CD4-positive, alpha-beta memory T cell (primary cell): ENCODE data around the gene GNPTAB. TPM values are rescaled to one million over a fixed set of nuclear protein-coding genes. Genes with fewer than 3 reads are reported as not detected.
"Not testable (repeated sequence)": the region's sequence is repeated elsewhere in the genome, so short reads cannot be mapped to it uniquely, and the experiment has no call there.

Experiments used
- CTCF ChIA-PET: fragments of 350-600 bp; sonication (Branson Sonifier 250); formaldehyde crosslinking; loops from one replicate; lab custom pipeline; 2021; ENCODE audit warnings: inconsistent platforms; ENCODE audit not compliant: partially characterized antibody; lab: Charles Lee
- POLR2A ChIA-PET: fragments of 350-600 bp; sonication (Branson Sonifier 250); formaldehyde crosslinking; loops from one replicate; lab custom pipeline; 2021; ENCODE audit not compliant: partially characterized antibody; lab: Charles Lee
- DNase-seq, 5 donors: peaks; one replicate each; pipeline versions ENCODE4 v3.0.0 to v3.0.0-alpha.2; 2020 to 2022; ENCODE audit warnings: mixed read lengths in 1 of 5
- H3K27ac ChIP-seq: one replicate; pipeline ENCODE4 v1.7.0; 2013; ENCODE audit warnings: low read depth, low read length
- H3K27me3 ChIP-seq: 2 replicates; pipeline ENCODE4 v1.7.0; 2013; ENCODE audit warnings: mild to moderate bottlenecking, low read length, moderate library complexity; ENCODE audit not compliant: insufficient read depth
- H3K36me3 ChIP-seq: 2 replicates; pipeline ENCODE4 v1.7.0; 2013; ENCODE audit warnings: mild to moderate bottlenecking, low read length, moderate library complexity; ENCODE audit not compliant: insufficient read depth
- H3K4me1 ChIP-seq: 2 replicates; pipeline ENCODE4 v1.7.0; 2013; ENCODE audit warnings: mild to moderate bottlenecking, low read length, moderate library complexity; ENCODE audit not compliant: insufficient read depth
- H3K4me3 ChIP-seq, 2 donors: one replicate each; pipeline ENCODE4 v1.7.0; 2013; ENCODE audit warnings: low read length in 2 of 2, mild to moderate bottlenecking in 1 of 2
- H3K9me3 ChIP-seq, 2 donors: one replicate each; pipeline ENCODE4 v1.7.0; 2013; ENCODE audit warnings: low read length in 2 of 2, control low read depth in 1 of 2; ENCODE audit not compliant: control insufficient read depth in 1 of 2
- H3K27ac Mint-ChIP-seq, 7 donors: one replicate each; pipeline ENCODE4 v1.8.0; 2020 to 2021; ENCODE audit warnings: mixed read lengths in 7 of 7, mild to moderate bottlenecking in 6 of 7, inconsistent platforms in 3 of 7, moderate library complexity in 3 of 7
- H3K27me3 Mint-ChIP-seq, 2 donors: one replicate each; pipeline ENCODE4 v1.8.0; 2020 to 2021; ENCODE audit warnings: mixed read lengths in 2 of 2
- H3K36me3 Mint-ChIP-seq, 2 donors: one replicate each; pipeline ENCODE4 v1.8.0; 2020 to 2021; ENCODE audit warnings: mixed read lengths in 2 of 2, inconsistent platforms in 1 of 2, mild to moderate bottlenecking in 1 of 2
- H3K4me1 Mint-ChIP-seq, 4 donors: one replicate each; pipeline ENCODE4 v1.8.0; 2020 to 2021; ENCODE audit warnings: mixed read lengths in 4 of 4, mild to moderate bottlenecking in 1 of 4
- H3K4me3 Mint-ChIP-seq, 8 donors: one replicate each; pipeline ENCODE4 v1.8.0; 2020 to 2021; ENCODE audit warnings: mixed read lengths in 8 of 8, mild to moderate bottlenecking in 7 of 8, moderate library complexity in 6 of 8, inconsistent platforms in 3 of 8
- H3K9me3 Mint-ChIP-seq, 8 donors: one replicate each; pipeline ENCODE4 v1.8.0; 2020 to 2021; ENCODE audit warnings: mixed read lengths in 8 of 8, mild to moderate bottlenecking in 5 of 8, inconsistent platforms in 3 of 8, moderate library complexity in 1 of 8
- intact Hi-C: fragments of 100-400 bp; cut with micrococcal nuclease; formaldehyde crosslinking; loops from one replicate; pipeline ENCODE4 v1.15.1; 2023
- polyA plus RNA-seq, 2 donors: library from polyadenylated mRNA; unstranded; fragments of 300-500 nt; fragmentation: Illumina TruSeq; gene quantifications; one replicate each; pipeline ENCODE4 v1.2.3, GENCODE V29; 2021
- total RNA-seq, 2 experiments: library from RNA; stranded (reverse); gene quantifications; one replicate each; pipeline ENCODE4 v1.2.3, GENCODE V29; 2021

Gene GNPTAB
- total and polyA plus RNA-seq, 4 experiments from 2014 or later, result 15.3 to 42.8 (median 34.1) TPM

- peaks cover 11 to 22% (median 15%) of the 10 kb centered on the region in 4 donors for H3K4me1 Mint-ChIP-seq
- H3K9me3 Mint-ChIP-seq, POLR2A ChIA-PET, H3K9me3 ChIP-seq, H3K27me3 ChIP-seq, H3K27me3 Mint-ChIP-seq, DNase-seq, H3K27ac ChIP-seq, H3K4me3 ChIP-seq, H3K4me1 ChIP-seq, H3K4me3 Mint-ChIP-seq, intact Hi-C loops, H3K36me3 ChIP-seq: not testable (repeated sequence)
- CTCF ChIA-PET, result interaction anchor here (0.9 kb wide), 1 partner anchor 9 kb away, joined by 3 read pairs; no protein-coding TSS in a partner anchor
- H3K27ac Mint-ChIP-seq, result peak overlapping the region in 4 of 7 donors; percentile 49 to 89 (median 71)
- H3K36me3 Mint-ChIP-seq, result peaks cover 3 to 11% of the 10 kb centered on the region in 2 donors
Observed at GRCh38 chr12:101811342-101811741, 19.4 kb downstream of the GNPTAB start.

- CTCF ChIA-PET, result no interaction called here
- Histone ChIP-seq H3K9me3 (no peaks in the 10 kb centered on the region), H3K36me3 (no peaks in the 10 kb centered on the region), H3K4me3 (no peak overlapping the region), H3K4me1 (peaks cover 4% of the 10 kb centered on the region), H3K27ac (no peak overlapping the region), H3K27me3 (no peaks in the 10 kb centered on the region)
- POLR2A ChIA-PET, result interaction anchor here (1.1 kb wide), 1 partner anchor 14 kb away, joined by 3 read pairs; no protein-coding TSS in a partner anchor
- intact Hi-C loops, result no loop called here
- peaks cover 3 to 11% of the 10 kb centered on the region in 2 donors for H3K36me3 Mint-ChIP-seq
- DNase-seq, result no peak
- H3K9me3 Mint-ChIP-seq, result no peaks in the 10 kb centered on the region
- peak overlapping the region in 2 of 7 donors; percentile 7 to 35 for H3K27ac Mint-ChIP-seq
- no peaks in the 10 kb centered on the region for H3K27me3 Mint-ChIP-seq
- H3K4me1 Mint-ChIP-seq, result peaks cover 13 to 22% (median 15%) of the 10 kb centered on the region in 4 donors
- no peak overlapping the region for H3K4me3 Mint-ChIP-seq
Observed at GRCh38 chr12:101809208-101809607, 21.6 kb downstream of the GNPTAB start.

- no peak overlapping the region for H3K27ac Mint-ChIP-seq
- Histone ChIP-seq H3K4me3 (no peak overlapping the region), H3K27ac (no peak overlapping the region), H3K4me1 (peaks cover 4% of the 10 kb centered on the region), H3K27me3 (no peaks in the 10 kb centered on the region), H3K36me3 (no peaks in the 10 kb centered on the region), H3K9me3 (no peaks in the 10 kb centered on the region)
- no peaks in the 10 kb centered on the region for H3K9me3 Mint-ChIP-seq
- ChIA-PET CTCF (interaction anchor here (0.6 to 1.6 kb wide), 4 partner anchors 8 to 46 kb away, joined by 3 to 8 read pairs (median 3); no protein-coding TSS in a partner anchor), POLR2A (interaction anchor here (1.0 kb wide), 1 partner anchor 24 kb away, joined by 3 read pairs; no protein-coding TSS in a partner anchor)
- H3K27me3 Mint-ChIP-seq, result no peaks in the 10 kb centered on the region
- intact Hi-C loops, result no loop called here
- no peak overlapping the region for H3K4me3 Mint-ChIP-seq
- H3K4me1 Mint-ChIP-seq, result peaks cover 15 to 24% (median 18%) of the 10 kb centered on the region in 4 donors
- no peak for DNase-seq
- peaks cover 1 to 8% of the 10 kb centered on the region in 2 donors for H3K36me3 Mint-ChIP-seq
Observed at GRCh38 chr12:101806265-101806664, 24.5 kb downstream of the GNPTAB start.

GRCh38 chr12:101804409-101804808 lies 26.4 kb downstream of the GNPTAB start:
- Histone ChIP-seq H3K9me3 (no peaks in the 10 kb centered on the region), H3K4me3 (no peak overlapping the region), H3K36me3 (no peaks in the 10 kb centered on the region), H3K27ac (no peak overlapping the region), H3K4me1 (peaks cover 4% of the 10 kb centered on the region), H3K27me3 (no peaks in the 10 kb centered on the region)
- no peak for DNase-seq
- Mint-ChIP-seq H3K27me3 (no peaks in the 10 kb centered on the region), H3K4me1 (peaks cover 11 to 19% (median 16%) of the 10 kb centered on the region in 4 donors), H3K4me3 (no peak overlapping the region), H3K36me3 (peaks cover 1 to 7% of the 10 kb centered on the region in 2 donors), H3K9me3 (no peaks in the 10 kb centered on the region), H3K27ac (no peak overlapping the region)
- ChIA-PET CTCF (interaction anchor here (1.1 to 1.3 kb wide), 2 partner anchors 24 to 32 kb away, joined by 3 to 4 read pairs; no protein-coding TSS in a partner anchor), POLR2A (no interaction called here)
- intact Hi-C loops, result no loop called here

GRCh38 chr12:101803978-101804377 lies 26.8 kb downstream of the GNPTAB start:
- H3K27me3 Mint-ChIP-seq, result no peaks in the 10 kb centered on the region
- CTCF ChIA-PET, result interaction anchor here (1.1 to 1.3 kb wide), 3 partner anchors 25 to 31 kb away, joined by 3 to 7 read pairs (median 4); partner anchors contain the start of gene GNPTAB

GRCh38 chr12:101802486-101802885 lies 28.3 kb downstream of the GNPTAB start:
- Mint-ChIP-seq H3K4me3 (no peak overlapping the region), H3K27ac (no peak overlapping the region), H3K36me3 (peaks cover 0 to 4% of the 10 kb centered on the region in 2 donors), H3K4me1 (peaks cover 13 to 25% (median 18%) of the 10 kb centered on the region in 4 donors), H3K9me3 (no peaks in the 10 kb centered on the region), H3K27me3 (no peaks in the 10 kb centered on the region)
- Histone ChIP-seq H3K36me3 (no peaks in the 10 kb centered on the region), H3K9me3 (no peaks in the 10 kb centered on the region), H3K4me3 (no peak overlapping the region), H3K27ac (no peak overlapping the region), H3K4me1 (peaks cover 3% of the 10 kb centered on the region), H3K27me3 (no peaks in the 10 kb centered on the region)
- ChIA-PET POLR2A (no interaction called here), CTCF (interaction anchor here (1.0 to 1.3 kb wide), 2 partner anchors 9 to 28 kb away, joined by 3 to 7 read pairs; partner anchors contain the start of gene GNPTAB)
- no peak for DNase-seq
- intact Hi-C loops, result no loop called here

More at GRCh38 chr12:101803978-101804377, 26.8 kb downstream of the GNPTAB start:
- H3K4me1 Mint-ChIP-seq, result peaks cover 11 to 23% (median 19%) of the 10 kb centered on the region in 4 donors
- H3K27ac Mint-ChIP-seq, result peak overlapping the region in 1 of 7 donors; percentile 0
- Histone ChIP-seq H3K9me3 (no peaks in the 10 kb centered on the region), H3K27ac (no peak overlapping the region), H3K4me3 (no peak overlapping the region), H3K27me3 (no peaks in the 10 kb centered on the region), H3K4me1 (peaks cover 4% of the 10 kb centered on the region), H3K36me3 (no peaks in the 10 kb centered on the region)
- no peak for DNase-seq
- POLR2A ChIA-PET, result no interaction called here
- H3K4me3 Mint-ChIP-seq, result no peak overlapping the region
- H3K9me3 Mint-ChIP-seq, result no peaks in the 10 kb centered on the region
- intact Hi-C loops, result no loop called here
- H3K36me3 Mint-ChIP-seq, result peaks cover 1 to 7% of the 10 kb centered on the region in 2 donors

GRCh38 chr12:101799774-101800173 lies 31.0 kb downstream of the GNPTAB start:
- peak overlapping the region in 1 of 7 donors; percentile 57 for H3K27ac Mint-ChIP-seq
- H3K36me3 ChIP-seq, result no peaks in the 10 kb centered on the region
- H3K9me3 ChIP-seq, result no peaks in the 10 kb centered on the region
- H3K4me3 ChIP-seq, result no peak overlapping the region
- H3K4me1 ChIP-seq, result peaks cover 5% of the 10 kb centered on the region
- peaks cover 12 to 21% (median 18%) of the 10 kb centered on the region in 4 donors for H3K4me1 Mint-ChIP-seq
- no peaks in the 10 kb centered on the region for H3K9me3 Mint-ChIP-seq
- H3K4me3 Mint-ChIP-seq, result no peak overlapping the region
- H3K27me3 Mint-ChIP-seq, result no peaks in the 10 kb centered on the region
- ChIA-PET CTCF (interaction anchor here (0.7 to 1.5 kb wide), 2 partner anchors 27 to 31 kb away, joined by 3 read pairs; partner anchors contain the start of gene GNPTAB), POLR2A (no interaction called here)
- no peak for DNase-seq
- H3K36me3 Mint-ChIP-seq, result peaks cover 0 to 10% of the 10 kb centered on the region in 2 donors
- H3K27me3 ChIP-seq, result no peaks in the 10 kb centered on the region
- no peak overlapping the region for H3K27ac ChIP-seq
- intact Hi-C loops, result no loop called here
